DMS53 (cell line): ENCODE data around the gene CDK4.
"Not testable (repeated sequence)": the region's sequence is repeated elsewhere in the genome, so short reads cannot be mapped to it uniquely, and the experiment has no call there.

Source experiments
- DNase-seq: peaks from one replicate; lab custom pipeline; 2025; lab: John Stamatoyannopoulos, UW

CDK4 gene

GRCh38 chr12:57724936-57725740, 27.0 kb downstream of the CDK4 start:
- DNase-seq, result no peak

DNA sequence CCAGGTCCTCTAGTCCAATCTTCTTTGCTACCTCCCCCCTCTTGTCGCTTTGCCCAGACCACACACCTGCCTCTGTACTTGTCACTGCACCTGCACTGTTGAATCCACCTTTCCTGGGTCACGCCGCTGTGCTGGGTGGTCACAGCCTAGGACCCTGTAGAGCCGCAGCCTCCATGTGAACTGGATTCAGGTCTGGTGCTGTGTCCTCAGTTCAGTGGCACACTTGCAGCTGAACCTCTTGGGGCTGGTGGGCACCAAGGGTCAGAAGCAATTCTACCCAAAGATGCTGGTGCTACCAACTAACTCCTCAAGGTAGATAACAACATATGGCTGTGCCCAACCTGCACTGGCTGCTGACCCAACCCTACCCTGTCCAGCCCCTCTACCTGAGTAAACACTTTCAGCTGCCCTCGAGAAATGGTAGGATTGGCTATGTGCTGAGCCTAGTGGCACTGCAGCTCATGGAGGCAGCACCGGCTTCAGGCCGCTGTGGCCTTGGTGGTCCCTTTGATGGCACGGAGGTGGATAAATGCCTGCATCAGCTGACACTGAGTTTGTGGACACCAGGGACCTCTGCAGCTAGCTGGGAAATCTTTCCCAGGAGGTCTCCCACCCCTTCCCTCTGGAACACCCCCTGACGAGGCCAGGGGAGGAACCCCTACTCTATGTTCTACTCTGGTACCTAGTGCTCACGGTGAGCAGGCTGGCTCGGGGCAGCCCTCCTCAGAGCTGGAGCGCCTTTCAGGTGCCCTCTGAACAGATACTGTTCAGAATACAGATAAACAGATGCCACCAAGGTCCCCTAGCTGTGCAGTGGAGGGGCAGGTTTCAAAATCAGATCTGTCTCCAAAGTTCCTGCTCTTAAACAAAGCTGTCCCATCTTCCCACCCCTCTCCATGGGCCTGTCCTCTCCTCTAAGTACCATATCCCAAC, 27.8 kb downstream of the CDK4 start:
- DNase-seq, result no peak

DNA sequence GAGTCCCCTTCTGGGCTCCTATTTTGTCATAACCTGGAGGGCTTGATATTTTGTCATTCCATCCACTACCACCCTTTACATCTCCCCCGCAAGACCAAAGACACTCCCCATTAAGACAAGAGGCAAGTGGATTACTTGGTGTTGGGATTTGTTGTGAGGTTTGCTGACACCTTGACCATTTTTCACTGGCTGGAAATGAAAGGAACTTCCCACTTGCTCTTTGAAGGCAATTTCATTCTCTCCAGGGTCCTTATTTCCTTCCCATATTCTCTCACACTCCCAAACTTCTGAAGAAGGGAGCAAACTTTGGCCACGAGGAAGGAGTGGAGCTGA, 28.5 kb downstream of the CDK4 start:
- no peak for DNase-seq

- no peak for DNase-seq
Observed at GRCh38 chr12:57722716-57723629, 29.1 kb downstream of the CDK4 start.

DNA sequence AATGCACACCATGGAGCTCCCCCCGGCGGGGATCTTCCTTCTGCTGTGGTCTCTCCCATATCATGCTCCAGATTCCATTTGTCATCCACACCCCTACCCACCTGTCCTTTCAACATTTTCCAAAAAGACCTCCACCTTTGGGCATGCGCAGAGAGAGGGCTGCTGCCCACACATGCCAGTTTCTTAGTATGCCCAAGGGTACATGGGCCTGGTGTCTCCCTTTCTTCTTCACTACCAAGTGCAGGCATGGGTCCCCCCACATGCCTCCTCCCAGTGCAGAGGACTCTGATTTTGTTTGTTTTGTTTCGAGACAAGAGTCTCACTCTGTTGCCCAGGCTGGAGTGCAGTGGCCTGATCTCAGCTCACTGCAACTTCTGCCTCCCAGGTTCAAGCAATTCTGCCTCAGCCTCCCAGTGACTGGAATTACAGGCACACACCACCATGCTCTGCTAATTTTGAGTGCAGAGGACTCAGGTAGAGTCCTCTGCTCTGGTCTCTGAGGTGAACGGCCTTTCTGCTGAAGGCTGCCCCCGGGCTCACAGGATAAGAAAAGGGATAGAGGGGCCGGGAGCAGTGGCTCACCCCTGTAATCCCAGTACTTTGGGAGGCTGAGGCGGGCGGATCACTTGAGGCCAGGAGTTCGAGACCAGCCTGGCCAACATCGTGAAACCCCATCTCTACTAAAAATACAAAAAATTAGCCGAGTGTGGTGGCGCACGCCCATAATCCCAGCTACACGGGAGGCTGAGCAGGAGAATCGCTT, 30.1 kb downstream of the CDK4 start:
- not testable (repeated sequence) for DNase-seq

DNA sequence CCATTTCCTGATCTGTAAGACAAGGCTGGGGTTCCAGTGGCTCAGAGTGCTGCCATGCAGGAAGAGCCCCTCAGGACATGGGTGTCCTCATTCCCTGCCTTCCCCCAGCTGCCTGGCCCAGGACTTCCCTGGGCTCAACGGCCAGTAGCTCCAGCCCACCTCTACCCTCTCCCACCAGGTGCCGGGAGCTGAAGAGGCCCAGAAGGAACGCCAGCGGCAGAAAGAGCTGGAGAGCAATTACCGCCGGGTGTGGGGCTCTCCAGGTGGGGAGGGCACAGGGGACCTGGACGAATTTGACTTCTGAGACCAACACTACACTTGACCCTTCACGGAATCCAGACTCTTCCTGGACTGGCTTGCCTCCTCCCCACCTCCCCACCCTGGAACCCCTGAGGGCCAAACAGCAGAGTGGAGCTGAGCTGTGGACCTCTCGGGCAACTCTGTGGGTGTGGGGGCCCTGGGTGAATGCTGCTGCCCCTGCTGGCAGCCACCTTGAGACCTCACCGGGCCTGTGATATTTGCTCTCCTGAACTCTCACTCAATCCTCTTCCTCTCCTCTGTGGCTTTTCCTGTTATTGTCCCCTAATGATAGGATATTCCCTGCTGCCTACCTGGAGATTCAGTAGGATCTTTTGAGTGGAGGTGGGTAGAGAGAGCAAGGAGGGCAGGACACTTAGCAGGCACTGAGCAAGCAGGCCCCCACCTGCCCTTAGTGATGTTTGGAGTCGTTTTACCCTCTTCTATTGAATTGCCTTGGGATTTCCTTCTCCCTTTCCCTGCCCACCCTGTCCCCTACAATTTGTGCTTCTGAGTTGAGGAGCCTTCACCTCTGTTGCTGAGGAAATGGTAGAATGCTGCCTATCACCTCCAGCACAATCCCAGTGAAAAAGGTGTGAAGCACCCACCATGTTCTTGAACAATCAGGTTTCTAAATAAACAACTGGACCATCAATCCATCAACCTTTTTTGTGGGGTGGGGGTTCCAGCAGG, 31.2 kb downstream of the CDK4 start:
- no peak for DNase-seq

DNA sequence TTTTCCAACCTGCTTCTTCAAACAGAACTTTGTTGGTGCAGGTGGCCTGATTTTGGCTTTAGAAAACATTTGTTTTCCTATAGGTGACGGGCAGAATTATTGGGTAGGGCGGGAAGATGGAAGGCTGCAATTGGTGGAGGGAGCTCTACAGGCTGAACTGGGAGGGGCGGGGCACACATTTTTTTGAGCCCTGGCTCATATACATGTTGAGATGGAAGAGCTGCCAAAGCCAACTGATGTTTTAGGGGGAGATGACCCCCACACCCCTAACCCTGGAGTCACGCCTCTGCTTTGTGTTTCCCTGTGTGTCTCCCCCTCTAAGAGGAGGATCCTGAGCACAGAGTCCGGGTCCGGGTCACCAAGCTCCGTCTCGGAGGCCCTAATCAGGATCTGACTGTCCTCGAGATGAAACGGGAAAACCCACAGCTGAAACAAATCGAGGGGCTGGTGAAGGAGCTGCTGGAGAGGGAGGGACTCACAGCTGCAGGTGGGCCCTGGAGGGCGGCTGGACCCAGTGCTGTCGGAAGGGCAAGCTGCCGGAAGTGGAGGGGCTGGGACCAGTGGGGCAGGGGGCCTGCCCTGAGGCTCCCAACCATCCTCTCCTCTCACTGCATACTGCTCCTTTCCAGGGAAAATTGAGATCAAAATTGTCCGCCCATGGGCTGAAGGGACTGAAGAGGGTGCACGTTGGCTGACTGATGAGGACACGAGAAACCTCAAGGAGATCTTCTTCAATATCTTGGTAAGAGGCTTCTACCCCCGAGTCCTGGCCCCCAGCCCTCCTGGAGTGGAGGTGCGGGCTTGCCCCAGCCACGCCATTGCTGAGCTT, 32.1 kb downstream of the CDK4 start:
- no peak for DNase-seq

DNA sequence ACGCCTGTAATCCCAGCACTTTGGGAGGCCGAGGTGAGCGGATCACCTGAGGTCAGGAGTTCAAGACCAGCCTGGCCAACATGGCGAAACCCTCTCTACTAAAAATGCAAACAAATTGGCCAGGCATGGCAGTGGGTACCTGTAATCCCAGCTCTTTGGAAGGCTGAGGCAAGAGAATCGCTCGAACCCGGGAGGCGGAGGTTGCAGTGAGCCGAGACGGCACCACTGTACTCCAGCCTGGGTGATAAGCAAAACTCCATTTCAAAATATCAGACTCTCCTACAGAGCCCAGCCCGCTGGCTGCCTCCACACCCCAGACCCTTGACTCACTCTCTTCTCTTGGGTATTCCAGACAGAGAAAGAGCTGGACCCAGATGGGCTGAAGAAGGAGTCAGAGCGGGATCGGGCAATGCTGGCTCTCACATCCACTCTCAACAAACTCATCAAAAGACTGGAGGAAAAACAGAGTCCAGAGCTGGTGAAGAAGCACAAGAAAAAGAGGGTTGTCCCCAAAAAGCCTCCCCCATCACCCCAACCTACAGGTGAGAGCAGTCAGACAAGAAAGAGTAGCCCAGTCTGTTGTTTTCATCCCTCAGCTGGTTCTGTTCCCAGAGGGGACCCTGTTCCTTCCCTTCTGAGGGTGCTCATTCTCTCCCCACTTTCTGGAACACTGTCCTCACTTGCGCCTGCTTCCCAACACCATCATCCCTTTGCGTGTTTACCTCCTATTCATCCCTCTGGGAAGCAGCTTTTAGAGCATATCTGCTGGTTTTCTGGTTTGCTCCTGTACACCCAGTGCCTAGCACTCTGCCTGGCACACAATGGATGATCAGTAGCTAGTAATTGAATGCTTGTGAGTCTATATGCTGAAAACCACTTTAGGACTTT, 33.2 kb downstream of the CDK4 start:
- DNase-seq, result no peak

DNA sequence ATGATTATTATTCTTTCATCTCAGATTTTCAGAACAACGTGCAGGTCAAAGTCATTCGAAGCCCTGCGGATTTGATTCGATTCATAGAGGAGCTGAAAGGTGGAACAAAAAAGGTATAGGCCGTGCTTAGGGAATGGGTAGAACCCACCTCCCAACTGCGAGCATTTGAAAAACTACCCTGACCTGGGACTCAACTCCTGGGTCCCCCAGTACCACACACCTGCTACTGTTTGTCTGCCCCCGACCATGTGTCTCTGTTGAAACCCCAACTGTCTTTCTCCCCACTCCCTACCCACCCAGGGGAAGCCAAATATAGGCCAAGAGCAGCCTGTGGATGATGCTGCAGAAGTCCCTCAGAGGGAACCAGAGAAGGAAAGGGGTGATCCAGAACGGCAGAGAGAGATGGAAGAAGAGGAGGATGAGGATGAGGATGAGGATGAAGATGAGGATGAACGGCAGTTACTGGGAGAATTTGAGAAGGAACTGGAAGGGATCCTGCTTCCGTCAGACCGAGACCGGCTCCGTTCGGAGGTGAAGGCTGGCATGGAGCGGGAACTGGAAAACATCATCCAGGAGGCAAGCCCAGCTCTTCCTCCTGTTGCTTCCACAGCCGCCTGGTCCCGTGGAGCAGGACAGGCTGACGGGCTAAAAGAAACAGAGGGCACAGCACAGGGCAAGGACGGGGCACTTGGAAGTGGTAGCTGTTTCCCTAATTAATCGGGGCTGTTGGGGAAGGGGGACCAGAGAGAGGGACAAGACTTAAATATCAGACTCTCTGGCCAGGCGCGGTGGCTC, 34.1 kb downstream of the CDK4 start:
- DNase-seq, result no peak

- DNase-seq, result no peak
Observed at GRCh38 chr12:57717131-57717530, 35.0 kb downstream of the CDK4 start.

GRCh38 chr12:57716305-57716704, 35.8 kb downstream of the CDK4 start:
- DNase-seq, result no peak

GRCh38 chr12:57715786-57716185, 36.3 kb downstream of the CDK4 start:
- no peak for DNase-seq

DNA sequence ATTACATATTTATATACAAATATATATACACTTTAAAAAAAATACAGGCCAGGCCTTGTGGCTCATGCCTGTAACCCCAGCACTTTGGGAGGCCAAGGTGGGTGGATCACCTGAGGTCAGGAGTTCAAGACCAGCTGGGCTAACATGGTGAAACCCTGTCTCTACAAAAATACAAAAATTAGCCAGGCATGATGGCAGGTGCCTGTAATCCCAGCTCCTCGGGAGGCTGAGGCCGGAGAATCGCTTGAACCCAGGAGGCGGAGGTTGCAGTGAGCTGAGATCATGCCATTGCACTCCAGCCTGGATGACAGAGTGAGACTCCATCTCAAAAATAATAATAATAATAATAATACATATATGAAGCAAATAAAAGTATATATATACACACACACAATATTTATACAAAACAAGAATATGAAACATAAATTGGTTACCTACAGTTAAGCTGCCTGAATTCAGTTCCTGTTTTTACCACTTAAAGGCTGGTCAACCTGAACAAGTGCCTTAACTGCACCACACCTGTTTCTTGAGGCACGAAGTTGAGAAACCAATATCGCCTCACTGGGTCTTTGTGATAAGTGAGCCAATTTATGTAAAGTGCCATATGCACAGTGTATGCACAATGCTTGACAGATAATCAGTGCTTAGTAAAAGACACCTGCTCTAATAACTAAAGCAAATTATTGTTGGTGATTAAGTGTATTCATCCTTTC, 36.9 kb downstream of the CDK4 start:
- DNase-seq, result not testable (repeated sequence)

GRCh38 chr12:57713209-57713608, 38.9 kb downstream of the CDK4 start:
- no peak for DNase-seq

GRCh38 chr12:57712701-57713100, 39.4 kb downstream of the CDK4 start:
- DNase-seq, result no peak

GRCh38 chr12:57708296-57708695, 43.8 kb downstream of the CDK4 start:
- no peak for DNase-seq

DNA sequence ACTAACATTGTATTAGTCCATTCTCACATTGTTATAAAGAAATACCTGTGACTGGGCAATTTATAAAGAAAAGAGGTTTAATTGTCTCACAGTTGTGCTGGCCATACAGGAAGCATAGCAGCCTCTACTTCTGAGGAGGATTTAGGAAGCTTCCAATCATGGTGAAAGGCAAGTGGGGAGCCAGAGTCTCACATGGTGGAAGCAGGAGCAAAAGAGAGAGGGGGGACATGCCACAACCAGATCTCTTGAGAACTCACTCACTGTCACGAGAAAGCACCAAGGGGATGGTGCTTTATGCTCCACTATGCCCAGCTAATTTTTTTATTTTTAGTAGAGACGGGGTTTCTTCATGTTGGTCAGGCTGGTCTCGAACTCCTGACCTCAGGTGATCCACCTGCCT, 44.9 kb downstream of the CDK4 start:
- no peak for DNase-seq
